ENCODE measurements around the gene CTU2.

CTU2 gene

DNA sequence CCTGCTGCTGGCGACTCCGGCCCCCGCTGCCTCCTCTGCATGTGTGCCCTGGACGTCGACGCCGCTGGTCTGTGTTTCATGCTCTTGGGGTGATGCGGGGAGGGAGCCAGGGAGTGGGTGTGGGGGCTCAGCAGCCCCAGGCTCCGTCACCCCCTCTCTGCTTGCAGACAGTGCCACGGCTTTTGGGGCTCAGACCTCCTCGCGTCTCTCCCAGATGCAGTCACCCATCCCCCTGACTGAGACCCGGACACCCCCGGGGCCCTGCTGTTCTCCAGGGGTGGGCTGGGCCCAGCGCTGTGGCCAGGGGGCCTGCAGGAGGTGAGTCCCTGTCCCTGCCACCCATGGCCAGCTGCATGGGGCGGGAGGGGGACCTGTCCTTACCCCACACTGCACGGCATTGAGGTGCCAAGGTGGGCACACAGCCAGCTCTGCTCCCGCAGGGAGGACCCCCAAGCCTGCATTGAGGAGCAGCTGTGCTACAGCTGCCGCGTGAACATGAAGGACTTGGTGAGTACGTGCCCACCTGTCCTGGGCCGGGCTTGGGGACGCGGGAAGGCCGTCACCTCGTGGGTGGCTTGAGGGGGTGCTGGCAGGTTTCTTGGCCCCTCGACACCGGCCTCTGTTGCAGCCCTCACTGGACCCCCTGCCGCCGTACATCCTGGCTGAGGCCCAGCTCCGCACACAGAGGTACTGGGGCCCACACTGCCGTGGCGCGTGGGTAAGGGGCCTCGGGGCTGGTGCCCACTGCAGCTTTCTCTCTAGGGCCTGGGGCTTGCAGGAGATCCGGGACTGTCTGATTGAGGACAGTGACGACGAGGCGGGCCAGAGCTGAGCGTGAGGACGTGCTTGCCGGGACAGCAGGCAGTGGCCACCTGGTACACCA, 8.4 kb downstream of the CTU2 start:
- ChIA-PET CTCF (no interaction called here), POLR2A (interaction anchor here (0.9 to 1.1 kb wide), 2 partner anchors 35 to 56 kb away, joined by 3 read pairs; no protein-coding TSS in a partner anchor)
- Histone ChIP-seq H3K9me3 (ENCODE audit: control insufficient read depth, insufficient read depth, low read depth, low read length) (no peaks in the 10 kb centered on the region), H3K4me3 (ENCODE audit: low read depth, low read length) (no peak overlapping the region), H3K27ac (ENCODE audit: extremely low read depth, low read depth, low read length) (no peak overlapping the region), H3K4me1 (ENCODE audit: control insufficient read depth, insufficient read depth, low read length) (no peaks in the 10 kb centered on the region), H3K36me3 (ENCODE audit: control insufficient read depth in 2 of 2, insufficient read depth in 1 of 2, low read length in 2 of 2) (peaks cover 0 to 77% of the 10 kb centered on the region in 2 experiments; a peak in 1 of 3 replicates)
- TF ChIP-seq ZNF707 (tag by site-specific recombination; IDR thresholded peaks at IDR 0.05) (no peak), GLIS2 (tag by site-specific recombination; IDR thresholded peaks at IDR 0.05) (peak; percentile 55)

DNA sequence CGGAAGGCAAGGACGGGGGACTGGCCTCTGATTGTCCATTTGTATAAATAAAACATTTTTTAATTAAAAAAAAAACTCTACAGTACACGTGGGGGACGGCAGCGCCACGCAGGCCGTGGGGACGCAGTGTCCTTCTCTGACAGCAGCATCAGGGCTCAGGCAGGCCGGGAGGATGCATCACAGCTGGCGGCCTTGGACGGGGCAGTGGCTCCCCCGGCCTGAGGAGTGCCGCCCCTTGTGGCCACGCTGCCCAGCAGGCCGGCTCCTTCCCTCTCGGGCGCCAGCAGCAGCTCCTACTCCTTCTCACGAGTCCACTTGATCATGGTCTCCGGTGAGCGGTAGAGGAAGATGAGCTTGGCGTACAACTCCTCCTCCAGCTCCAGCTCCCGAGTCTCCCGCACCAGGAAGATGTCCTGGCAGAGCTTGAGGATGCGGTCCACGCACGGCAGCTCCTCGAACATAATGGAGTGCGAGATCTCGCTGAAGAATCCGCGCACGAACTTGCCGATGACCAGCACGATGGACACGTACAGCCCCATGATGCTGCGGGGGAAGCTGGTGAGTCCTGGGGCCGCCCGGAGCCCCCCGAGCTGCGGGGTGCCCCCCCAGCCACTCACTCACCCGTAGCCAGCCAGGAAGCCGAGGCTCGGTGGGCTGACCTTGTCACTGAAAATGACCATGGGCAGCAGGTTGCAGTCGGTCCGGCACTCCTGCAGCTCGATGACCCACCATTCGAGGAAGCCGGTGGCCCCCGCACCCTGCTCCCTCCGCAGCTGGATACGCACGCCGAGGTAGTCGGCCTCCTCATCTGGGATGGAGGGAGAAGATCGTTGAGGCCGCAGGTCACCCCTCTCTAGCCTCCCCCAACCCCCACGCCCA, 9.2 kb downstream of the CTU2 start:
- ChIA-PET CTCF (no interaction called here), POLR2A (interaction anchor here (0.6 to 1.5 kb wide), 3 partner anchors 18 to 55 kb away, joined by 3 read pairs; no protein-coding TSS in a partner anchor)
- peaks cover 0 to 76% of the 10 kb centered on the region in 2 experiments; a peak in 1 of 3 replicates for H3K36me3 ChIP-seq (ENCODE audit: control insufficient read depth in 2 of 2, insufficient read depth in 1 of 2, low read length in 2 of 2)
- no peak overlapping the region for H3K4me3 ChIP-seq (ENCODE audit: low read depth, low read length)
- no peaks in the 10 kb centered on the region for H3K4me1 ChIP-seq (ENCODE audit: control insufficient read depth, insufficient read depth, low read length)
- no peak overlapping the region for H3K27ac ChIP-seq (ENCODE audit: extremely low read depth, low read depth, low read length)
- no peaks in the 10 kb centered on the region for H3K9me3 ChIP-seq (ENCODE audit: control insufficient read depth, insufficient read depth, low read depth, low read length)
- no peak for TF ChIP-seq SALL2 (tag by site-specific recombination; IDR thresholded peaks at IDR 0.05; ENCODE audit: borderline replicate concordance)
- no peak for TF ChIP-seq ZNF701 (tag by site-specific recombination; IDR thresholded peaks at IDR 0.05)
- no peak for TF ChIP-seq GLI2 (tag by site-specific recombination; IDR thresholded peaks at IDR 0.05; ENCODE audit: borderline replicate concordance, low read depth)
- no peak for TF ChIP-seq ZNF292 (tag by site-specific recombination; IDR thresholded peaks at IDR 0.05; ENCODE audit: borderline replicate concordance, low read depth)
- no peak for TF ChIP-seq ZBTB21 (tag by site-specific recombination; IDR thresholded peaks at IDR 0.05)
- TF ChIP-seq ZNF221 (tag by site-specific recombination; IDR thresholded peaks at IDR 0.05; ENCODE audit: borderline replicate concordance) = no peak
- TF ChIP-seq ZNF555 (tag by site-specific recombination; conservative IDR thresholded peaks at IDR 0.05) = no peak
- TF ChIP-seq ZNF830 (tag by site-specific recombination; IDR thresholded peaks at IDR 0.05; ENCODE audit: low read depth) = no peak
- TF ChIP-seq ZSCAN30 (tag by site-specific recombination; IDR thresholded peaks at IDR 0.05) = no peak
- TF ChIP-seq, protein P1, sequence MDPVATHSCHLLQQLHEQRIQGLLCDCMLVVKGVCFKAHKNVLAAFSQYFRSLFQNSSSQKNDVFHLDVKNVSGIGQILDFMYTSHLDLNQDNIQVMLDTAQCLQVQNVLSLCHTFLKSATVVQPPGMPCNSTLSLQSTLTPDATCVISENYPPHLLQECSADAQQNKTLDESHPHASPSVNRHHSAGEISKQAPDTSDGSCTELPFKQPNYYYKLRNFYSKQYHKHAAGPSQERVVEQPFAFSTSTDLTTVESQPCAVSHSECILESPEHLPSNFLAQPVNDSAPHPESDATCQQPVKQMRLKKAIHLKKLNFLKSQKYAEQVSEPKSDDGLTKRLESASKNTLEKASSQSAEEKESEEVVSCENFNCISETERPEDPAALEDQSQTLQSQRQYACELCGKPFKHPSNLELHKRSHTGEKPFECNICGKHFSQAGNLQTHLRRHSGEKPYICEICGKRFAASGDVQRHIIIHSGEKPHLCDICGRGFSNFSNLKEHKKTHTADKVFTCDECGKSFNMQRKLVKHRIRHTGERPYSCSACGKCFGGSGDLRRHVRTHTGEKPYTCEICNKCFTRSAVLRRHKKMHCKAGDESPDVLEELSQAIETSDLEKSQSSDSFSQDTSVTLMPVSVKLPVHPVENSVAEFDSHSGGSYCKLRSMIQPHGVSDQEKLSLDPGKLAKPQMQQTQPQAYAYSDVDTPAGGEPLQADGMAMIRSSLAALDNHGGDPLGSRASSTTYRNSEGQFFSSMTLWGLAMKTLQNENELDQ (tag by site-specific recombination; IDR thresholded peaks at IDR 0.05; ENCODE audit: low read depth) = no peak
- TF ChIP-seq ZNF624 (tag by site-specific recombination; IDR thresholded peaks at IDR 0.05) = no peak
- TF ChIP-seq, protein P2, sequence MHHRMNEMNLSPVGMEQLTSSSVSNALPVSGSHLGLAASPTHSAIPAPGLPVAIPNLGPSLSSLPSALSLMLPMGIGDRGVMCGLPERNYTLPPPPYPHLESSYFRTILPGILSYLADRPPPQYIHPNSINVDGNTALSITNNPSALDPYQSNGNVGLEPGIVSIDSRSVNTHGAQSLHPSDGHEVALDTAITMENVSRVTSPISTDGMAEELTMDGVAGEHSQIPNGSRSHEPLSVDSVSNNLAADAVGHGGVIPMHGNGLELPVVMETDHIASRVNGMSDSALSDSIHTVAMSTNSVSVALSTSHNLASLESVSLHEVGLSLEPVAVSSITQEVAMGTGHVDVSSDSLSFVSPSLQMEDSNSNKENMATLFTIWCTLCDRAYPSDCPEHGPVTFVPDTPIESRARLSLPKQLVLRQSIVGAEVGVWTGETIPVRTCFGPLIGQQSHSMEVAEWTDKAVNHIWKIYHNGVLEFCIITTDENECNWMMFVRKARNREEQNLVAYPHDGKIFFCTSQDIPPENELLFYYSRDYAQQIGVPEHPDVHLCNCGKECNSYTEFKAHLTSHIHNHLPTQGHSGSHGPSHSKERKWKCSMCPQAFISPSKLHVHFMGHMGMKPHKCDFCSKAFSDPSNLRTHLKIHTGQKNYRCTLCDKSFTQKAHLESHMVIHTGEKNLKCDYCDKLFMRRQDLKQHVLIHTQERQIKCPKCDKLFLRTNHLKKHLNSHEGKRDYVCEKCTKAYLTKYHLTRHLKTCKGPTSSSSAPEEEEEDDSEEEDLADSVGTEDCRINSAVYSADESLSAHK (tag by site-specific recombination; IDR thresholded peaks at IDR 0.05) = no peak
- TF ChIP-seq, protein P3, sequence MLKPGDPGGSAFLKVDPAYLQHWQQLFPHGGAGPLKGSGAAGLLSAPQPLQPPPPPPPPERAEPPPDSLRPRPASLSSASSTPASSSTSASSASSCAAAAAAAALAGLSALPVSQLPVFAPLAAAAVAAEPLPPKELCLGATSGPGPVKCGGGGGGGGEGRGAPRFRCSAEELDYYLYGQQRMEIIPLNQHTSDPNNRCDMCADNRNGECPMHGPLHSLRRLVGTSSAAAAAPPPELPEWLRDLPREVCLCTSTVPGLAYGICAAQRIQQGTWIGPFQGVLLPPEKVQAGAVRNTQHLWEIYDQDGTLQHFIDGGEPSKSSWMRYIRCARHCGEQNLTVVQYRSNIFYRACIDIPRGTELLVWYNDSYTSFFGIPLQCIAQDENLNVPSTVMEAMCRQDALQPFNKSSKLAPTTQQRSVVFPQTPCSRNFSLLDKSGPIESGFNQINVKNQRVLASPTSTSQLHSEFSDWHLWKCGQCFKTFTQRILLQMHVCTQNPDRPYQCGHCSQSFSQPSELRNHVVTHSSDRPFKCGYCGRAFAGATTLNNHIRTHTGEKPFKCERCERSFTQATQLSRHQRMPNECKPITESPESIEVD (tag by site-specific recombination; IDR thresholded peaks at IDR 0.05) = no peak
- TF ChIP-seq, protein P4, sequence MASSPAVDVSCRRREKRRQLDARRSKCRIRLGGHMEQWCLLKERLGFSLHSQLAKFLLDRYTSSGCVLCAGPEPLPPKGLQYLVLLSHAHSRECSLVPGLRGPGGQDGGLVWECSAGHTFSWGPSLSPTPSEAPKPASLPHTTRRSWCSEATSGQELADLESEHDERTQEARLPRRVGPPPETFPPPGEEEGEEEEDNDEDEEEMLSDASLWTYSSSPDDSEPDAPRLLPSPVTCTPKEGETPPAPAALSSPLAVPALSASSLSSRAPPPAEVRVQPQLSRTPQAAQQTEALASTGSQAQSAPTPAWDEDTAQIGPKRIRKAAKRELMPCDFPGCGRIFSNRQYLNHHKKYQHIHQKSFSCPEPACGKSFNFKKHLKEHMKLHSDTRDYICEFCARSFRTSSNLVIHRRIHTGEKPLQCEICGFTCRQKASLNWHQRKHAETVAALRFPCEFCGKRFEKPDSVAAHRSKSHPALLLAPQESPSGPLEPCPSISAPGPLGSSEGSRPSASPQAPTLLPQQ (tag by site-specific recombination; IDR thresholded peaks at IDR 0.05) = no peak
- TF ChIP-seq ZNF473 (tag by site-specific recombination; IDR thresholded peaks at IDR 0.05) = no peak
- no peak for TF ChIP-seq ZNF214 (tag by site-specific recombination; IDR thresholded peaks at IDR 0.05; ENCODE audit: borderline replicate concordance)

Measured in HEK293 (cell line).